ENCODE measurements around the gene TPK1. TPM values are rescaled to one million over a fixed set of nuclear protein-coding genes. Genes with fewer than 3 reads are reported as not detected.

TPK1 gene
- total and polyA plus RNA-seq, 2 of the 8 experiments (the other 6 are each of a cell fraction or from before 2014, with no cell fraction given): 1.9 to 2.7 TPM

- H3K27ac ChIP-seq (ENCODE audit: low read depth, low read length): no peak overlapping the region
- no peak overlapping the region for H2BK12ac ChIP-seq (ENCODE audit: low read depth, low read length)
- no peak overlapping the region for H2AFZ ChIP-seq (ENCODE audit: low read length)
- no peak overlapping the region for H4K8ac ChIP-seq (ENCODE audit: extremely low read depth, insufficient read depth, low read length)
- no peak for TF ChIP-seq PHF8 (conservative IDR thresholded peaks at IDR 0.05; ENCODE audit: low read depth, low read length)
- TF ChIP-seq SP2 (IDR thresholded peaks at IDR 0.05; ENCODE audit: low read length): no peak
- TF ChIP-seq EZH2 (IDR thresholded peaks at IDR 0.05; ENCODE audit: low read depth, low read length, severe bottlenecking): no peak
- TF ChIP-seq HDAC6 (IDR thresholded peaks at IDR 0.05; ENCODE audit: low read depth, low read length): no peak
- no peaks in the 10 kb centered on the region for H3K79me1 ChIP-seq (ENCODE audit: low read depth, low read length)
- no peak overlapping the region for H3K18ac ChIP-seq (ENCODE audit: extremely low read depth, low read length)
- WGBS, 2 experiments (ENCODE audit: extremely low coverage in 1 of 2, insufficient coverage in 1 of 2, insufficient read length in 1 of 2, insufficient replicate concordance in 2 of 2, low coverage in 1 of 2, low lambda C conversion rate in 2 of 2, missing lambda C conversion rate in 1 of 2): 86% methylated on average over 2 of the region's 2 CpGs; no CpG with 5 or more reads in 1 of the 2 experiments
- no peaks in the 10 kb centered on the region for H3K36me3 ChIP-seq (ENCODE audit: control insufficient read depth in 2 of 4, insufficient read depth in 4 of 4, low read length in 3 of 4)
- H2BK5ac ChIP-seq (ENCODE audit: low read depth, low read length): no peak overlapping the region
- H4K5ac ChIP-seq (ENCODE audit: insufficient read length, low read depth, low read length): no peak overlapping the region
- no peak overlapping the region for H3K4ac ChIP-seq (replicated peaks; ENCODE audit: insufficient read length, low read depth, low read length)
- H2BK15ac ChIP-seq (ENCODE audit: low read length): no peak overlapping the region
- H3K14ac ChIP-seq (ENCODE audit: insufficient read length): no peak overlapping the region
- no peaks in the 10 kb centered on the region for H3K23me2 ChIP-seq (ENCODE audit: low read depth, low read length)
- H3K23ac ChIP-seq (ENCODE audit: insufficient read length): no peak overlapping the region
- H3K27me3 ChIP-seq (replicated peaks in 1 of 4; ENCODE audit: control insufficient read depth in 3 of 4, extremely low read depth in 1 of 4, insufficient read depth in 3 of 4, low read length in 3 of 4): no peaks in the 10 kb centered on the region
- no peak overlapping the region for H3K4me2 ChIP-seq (ENCODE audit: insufficient read depth in 1 of 2, low read depth in 2 of 2, low read length in 2 of 2)
- FAIRE-seq (no peak), DNase-seq (ENCODE audit: low read depth in 1 of 2, low spot score in 2 of 2) (no peak)
- no peaks in the 10 kb centered on the region for H4K20me1 ChIP-seq (replicated peaks in 1 of 2; ENCODE audit: control insufficient read depth in 1 of 2, insufficient read depth in 2 of 2, low read length in 2 of 2)
- no peak overlapping the region for H3K56ac ChIP-seq (replicated peaks; ENCODE audit: insufficient read length, low read depth, low read length)
- no peaks in the 10 kb centered on the region for H3K79me2 ChIP-seq (ENCODE audit: control insufficient read depth in 1 of 2, insufficient read depth in 2 of 2, low read length in 2 of 2)
- no peak overlapping the region for H4K91ac ChIP-seq (replicated peaks; ENCODE audit: insufficient read length, low read length)
- ChIA-PET CTCF (ENCODE audit: partially characterized antibody) (interaction anchor here (1.0 to 1.5 kb wide), 3 partner anchors 16 to 33 kb away, joined by 3 to 5 read pairs (median 3); no protein-coding TSS in a partner anchor), POLR2A (ENCODE audit: partially characterized antibody) (no interaction called here)
- no peaks in the 10 kb centered on the region for H3K9me3 ChIP-seq (ENCODE audit: insufficient read depth in 2 of 2, low read depth in 1 of 2, low read length in 1 of 2)
- H3K4me1 ChIP-seq (replicated peaks in 1 of 4; ENCODE audit: control insufficient read depth in 3 of 4, insufficient read depth in 4 of 4, low read length in 3 of 4): no peaks in the 10 kb centered on the region; a peak in 1 of 7 replicates
- no peak overlapping the region for H3K9ac ChIP-seq (replicated peaks in 1 of 4; ENCODE audit: extremely low read depth in 1 of 4, low read depth in 3 of 4, low read length in 3 of 4)
- no peak overlapping the region for H2BK120ac ChIP-seq (replicated peaks; ENCODE audit: low read depth, low read length)
- H2AK5ac ChIP-seq (ENCODE audit: low read depth, low read length): no peak overlapping the region
- no peak overlapping the region for H3K4me3 ChIP-seq (ENCODE audit: extremely low read depth in 1 of 4, insufficient read depth in 2 of 4, low read depth in 3 of 4, low read length in 4 of 4)
- no peak overlapping the region for H2BK20ac ChIP-seq (ENCODE audit: low read length)
These were observed 66.5 kb downstream of the TPK1 start for GRCh38 chr7:144769352-144769751.

Data from H1 (cell line).